SK-N-SH treated with all-trans-retinoic acid at 6 μM for 48 hours (cell line): ENCODE data around the gene GPX2.

Experiments used
- ATAC-seq: fragments of 200-7000 bp; cut with Tn5 transposase; 3 replicates; pipeline ENCODE4 v1.9.1; 2020; ENCODE audit warnings: mild to moderate bottlenecking, moderate library complexity
- ARNTL ChIP-seq: fragments of 450-650 bp; formaldehyde crosslinking; IDR thresholded peaks from 2 replicates; pipeline ENCODE4 v1.5.0; 2020; ENCODE audit warnings: low read depth, mild to moderate bottlenecking, moderate library complexity, borderline replicate concordance
- BACH2 ChIP-seq: fragments of 250-450 bp; sonication (Bioruptor Pico); IDR thresholded peaks from 2 replicates; pipeline ENCODE4 v1.9.0; 2021; ENCODE audit warnings: mild to moderate bottlenecking, borderline replicate concordance
- CSDC2 ChIP-seq: fragments of 250-450 bp; sonication (Bioruptor Pico); IDR thresholded peaks from 2 replicates; pipeline ENCODE4 v1.5.0; 2020; ENCODE audit warnings: mild to moderate bottlenecking, moderate library complexity
- ESRRG ChIP-seq: fragments of 250-450 bp; sonication (Bioruptor Pico); IDR thresholded peaks from 2 replicates; pipeline ENCODE4 v1.6.1; 2021; ENCODE audit warnings: mild to moderate bottlenecking
- GLIS3 ChIP-seq: fragments of 250-450 bp; sonication (Bioruptor Pico); IDR thresholded peaks from 2 replicates; pipeline ENCODE4 v1.5.0; 2020; ENCODE audit warnings: mild to moderate bottlenecking, moderate library complexity
- ISL1 ChIP-seq: fragments of 250-450 bp; sonication (Bioruptor Pico); IDR thresholded peaks from 2 replicates; pipeline ENCODE4 v2.1.2; 2022; ENCODE audit warnings: mild to moderate bottlenecking, moderate library complexity
- OSR1 ChIP-seq: fragments of 250-450 bp; sonication (Bioruptor Pico); IDR thresholded peaks from 2 replicates; pipeline ENCODE4 v1.8.0; 2022; ENCODE audit warnings: moderate library complexity, mild to moderate bottlenecking, inconsistent platforms
- POU6F1 ChIP-seq: fragments of 250-450 bp; sonication (Bioruptor Pico); IDR thresholded peaks from 2 replicates; pipeline ENCODE4 v1.8.0; 2021; ENCODE audit warnings: low read depth, mild to moderate bottlenecking, moderate library complexity, borderline replicate concordance
- PPARA ChIP-seq: fragments of 250-450 bp; sonication (Bioruptor Pico); IDR thresholded peaks from 2 replicates; pipeline ENCODE4 v1.5.0; 2020; ENCODE audit warnings: mild to moderate bottlenecking, borderline replicate concordance
- RARB ChIP-seq: fragments of 250-450 bp; sonication (Bioruptor Pico); IDR thresholded peaks from 2 replicates; pipeline ENCODE4 v1.8.0; 2021; ENCODE audit warnings: mild to moderate bottlenecking, moderate library complexity
- SNAI2 ChIP-seq: fragments of 250-450 bp; sonication (Bioruptor Pico); IDR thresholded peaks from 2 replicates; pipeline ENCODE4 v1.5.0; 2020; ENCODE audit warnings: mild to moderate bottlenecking, moderate library complexity
- TCF4 ChIP-seq: fragments of 250-450 bp; sonication (Bioruptor Pico); IDR thresholded peaks from 2 replicates; pipeline ENCODE4 v1.8.0; 2021; ENCODE audit warnings: mild to moderate bottlenecking, moderate library complexity, borderline replicate concordance
- TOX ChIP-seq: fragments of 250-450 bp; sonication (Bioruptor Pico); IDR thresholded peaks from 2 replicates; pipeline ENCODE4 v1.8.0; 2021; ENCODE audit warnings: mild to moderate bottlenecking, moderate library complexity, borderline replicate concordance
- ZC3H10 ChIP-seq: fragments of 250-450 bp; sonication (Bioruptor Pico); IDR thresholded peaks from 2 replicates; pipeline ENCODE4 v1.5.1; 2021; ENCODE audit warnings: mild to moderate bottlenecking, moderate library complexity
- ZFP3 ChIP-seq: fragments of 250-450 bp; sonication (Bioruptor Pico); IDR thresholded peaks from 2 replicates; pipeline ENCODE4 v1.5.0; 2020; ENCODE audit warnings: mild to moderate bottlenecking, moderate library complexity
- ZFP30 ChIP-seq: fragments of 450-650 bp; formaldehyde crosslinking; IDR thresholded peaks from 2 replicates; pipeline ENCODE4 v1.5.0; 2022; ENCODE audit warnings: mild to moderate bottlenecking, moderate library complexity
- ZNF565 ChIP-seq: fragments of 450-650 bp; formaldehyde crosslinking; conservative IDR thresholded peaks from 2 replicates; pipeline ENCODE4 v1.5.0; 2020; ENCODE audit warnings: low read depth, mild to moderate bottlenecking, moderate library complexity
- ZNF70 ChIP-seq: fragments of 450-650 bp; formaldehyde crosslinking; IDR thresholded peaks from 2 replicates; pipeline ENCODE4 v1.5.0; 2020; ENCODE audit warnings: mild to moderate bottlenecking, moderate library complexity
- ZNF8 ChIP-seq: fragments of 450-650 bp; formaldehyde crosslinking; IDR thresholded peaks from 2 replicates; pipeline ENCODE4 v1.5.0; 2020; ENCODE audit warnings: mild to moderate bottlenecking, moderate library complexity
- TF ChIP-seq, protein P1 (sequence below): fragments of 250-450 bp; sonication (Bioruptor Pico); IDR thresholded peaks from 2 replicates; pipeline ENCODE4 v1.5.1; 2021; ENCODE audit warnings: mild to moderate bottlenecking, moderate library complexity
- TF ChIP-seq, protein P2 (sequence below): fragments of 250-450 bp; sonication (Bioruptor Pico); IDR thresholded peaks from 2 replicates; pipeline ENCODE4 v1.5.1; 2020; ENCODE audit warnings: low read depth, mild to moderate bottlenecking, moderate library complexity
- TF ChIP-seq, protein P3 (sequence below): fragments of 250-450 bp; sonication (Bioruptor Pico); IDR thresholded peaks from 2 replicates; pipeline ENCODE4 v1.5.0; 2020; ENCODE audit warnings: mild to moderate bottlenecking, moderate library complexity

Gene GPX2

DNA sequence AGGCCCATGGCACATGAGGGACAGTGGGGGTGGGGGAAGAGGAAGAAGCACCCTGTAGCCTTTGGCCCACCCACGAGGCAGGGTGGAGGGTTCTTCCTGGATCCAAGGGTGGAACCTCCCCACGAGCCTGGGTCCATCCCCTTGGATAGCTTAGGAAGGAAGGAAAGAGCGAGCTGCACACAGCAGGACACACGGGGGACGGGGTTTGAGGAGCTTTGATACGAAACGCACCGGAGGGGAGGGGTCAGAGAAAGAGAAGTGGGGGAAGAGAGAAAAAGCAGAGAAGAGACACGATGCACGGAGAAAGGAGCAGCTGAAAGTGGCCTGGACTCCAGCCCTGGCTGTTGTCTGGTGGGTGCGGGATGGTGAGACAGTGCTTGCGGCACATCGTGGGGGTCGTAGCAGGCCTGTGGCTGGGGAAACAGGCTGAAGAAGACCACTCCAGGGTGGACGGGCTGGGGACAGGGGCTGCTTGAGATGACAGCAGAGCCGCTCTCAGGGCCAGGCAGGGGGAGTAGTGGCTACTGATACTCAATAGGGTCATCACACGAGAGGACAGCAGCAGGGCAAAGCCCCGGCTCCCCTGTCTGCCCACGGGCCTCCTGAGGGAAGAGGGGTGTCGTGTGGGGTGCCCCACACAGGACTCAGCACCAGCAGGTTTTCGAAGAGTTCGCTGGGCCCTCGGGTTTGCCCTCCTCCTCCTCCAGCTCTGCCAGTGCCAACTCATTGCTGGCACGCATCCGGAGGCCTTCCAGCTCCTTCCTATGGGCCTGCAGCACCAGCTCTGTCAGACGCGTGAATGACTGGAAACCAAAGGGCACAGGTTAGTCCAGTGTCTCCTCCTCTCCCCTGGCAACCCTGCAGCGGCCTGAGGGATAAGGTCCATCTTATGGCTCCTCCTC lies 5.4 kb upstream of the GPX2 start:
- no peak for ATAC-seq
- TF ChIP-seq, protein P1, sequence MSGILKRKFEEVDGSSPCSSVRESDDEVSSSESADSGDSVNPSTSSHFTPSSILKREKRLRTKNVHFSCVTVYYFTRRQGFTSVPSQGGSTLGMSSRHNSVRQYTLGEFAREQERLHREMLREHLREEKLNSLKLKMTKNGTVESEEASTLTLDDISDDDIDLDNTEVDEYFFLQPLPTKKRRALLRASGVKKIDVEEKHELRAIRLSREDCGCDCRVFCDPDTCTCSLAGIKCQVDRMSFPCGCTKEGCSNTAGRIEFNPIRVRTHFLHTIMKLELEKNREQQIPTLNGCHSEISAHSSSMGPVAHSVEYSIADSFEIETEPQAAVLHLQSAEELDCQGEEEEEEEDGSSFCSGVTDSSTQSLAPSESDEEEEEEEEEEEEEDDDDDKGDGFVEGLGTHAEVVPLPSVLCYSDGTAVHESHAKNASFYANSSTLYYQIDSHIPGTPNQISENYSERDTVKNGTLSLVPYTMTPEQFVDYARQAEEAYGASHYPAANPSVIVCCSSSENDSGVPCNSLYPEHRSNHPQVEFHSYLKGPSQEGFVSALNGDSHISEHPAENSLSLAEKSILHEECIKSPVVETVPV (CRISPR knock-in tag): no peak

DNA sequence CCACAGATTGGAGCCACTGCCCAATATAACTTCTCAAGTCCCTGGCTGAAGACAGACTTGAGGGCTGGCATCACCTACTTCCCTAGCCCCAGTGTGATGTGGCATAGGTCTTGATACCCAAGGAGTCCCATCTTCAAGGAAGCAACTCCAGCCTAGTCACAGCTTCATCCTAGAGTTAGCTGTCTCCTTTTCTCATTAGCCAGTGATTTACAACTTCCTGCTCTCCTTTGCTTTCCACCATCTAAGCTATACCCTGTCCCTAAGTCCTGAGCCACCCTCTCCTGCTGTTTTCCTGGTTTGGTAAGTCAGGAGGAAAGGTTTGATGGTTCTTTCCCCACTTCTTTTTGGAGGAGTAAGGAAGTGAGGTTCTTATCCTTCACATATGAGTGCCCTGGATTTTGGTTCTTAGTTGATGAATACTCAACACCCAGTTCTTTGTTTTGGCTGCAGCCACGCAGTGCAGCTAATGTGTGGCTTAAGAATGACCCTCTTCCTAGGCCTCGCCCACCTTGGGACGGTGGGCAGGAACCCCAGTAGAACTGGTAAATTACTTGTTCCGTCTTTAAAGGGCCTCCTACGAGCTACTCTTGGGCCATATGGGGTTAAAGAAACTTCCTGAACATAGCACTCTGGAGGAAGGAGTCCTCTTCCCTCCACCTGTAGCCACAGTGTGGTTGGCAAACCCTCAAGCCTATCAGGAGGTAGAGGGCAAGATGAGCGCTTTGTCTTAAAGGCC lies 3.9 kb upstream of the GPX2 start:
- ATAC-seq: no peak
- no peak for TF ChIP-seq GLIS3

GRCh38 chr14:64945431-64946178 lies 3.1 kb upstream of the GPX2 start:
- no peak for TF ChIP-seq GLIS3
- no peak for TF ChIP-seq OSR1
- TF ChIP-seq ARNTL: no peak
- TF ChIP-seq, protein P1 (CRISPR knock-in tag): no peak
- TF ChIP-seq, protein P2, sequence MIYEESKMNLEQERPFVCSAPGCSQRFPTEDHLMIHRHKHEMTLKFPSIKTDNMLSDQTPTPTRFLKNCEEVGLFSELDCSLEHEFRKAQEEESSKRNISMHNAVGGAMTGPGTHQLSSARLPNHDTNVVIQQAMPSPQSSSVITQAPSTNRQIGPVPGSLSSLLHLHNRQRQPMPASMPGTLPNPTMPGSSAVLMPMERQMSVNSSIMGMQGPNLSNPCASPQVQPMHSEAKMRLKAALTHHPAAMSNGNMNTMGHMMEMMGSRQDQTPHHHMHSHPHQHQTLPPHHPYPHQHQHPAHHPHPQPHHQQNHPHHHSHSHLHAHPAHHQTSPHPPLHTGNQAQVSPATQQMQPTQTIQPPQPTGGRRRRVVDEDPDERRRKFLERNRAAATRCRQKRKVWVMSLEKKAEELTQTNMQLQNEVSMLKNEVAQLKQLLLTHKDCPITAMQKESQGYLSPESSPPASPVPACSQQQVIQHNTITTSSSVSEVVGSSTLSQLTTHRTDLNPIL (CRISPR knock-in tag): no peak
- TF ChIP-seq ZFP30 (CRISPR knock-in tag): no peak
- no peak for TF ChIP-seq ZNF70 (CRISPR knock-in tag)
- TF ChIP-seq BACH2 (CRISPR knock-in tag): no peak
- no peak for TF ChIP-seq TCF4 (CRISPR knock-in tag)
- no peak for TF ChIP-seq ZNF8
- no peak for TF ChIP-seq POU6F1 (CRISPR knock-in tag)
- no peak for TF ChIP-seq PPARA (CRISPR knock-in tag)
- TF ChIP-seq TOX: no peak
- TF ChIP-seq ESRRG (CRISPR knock-in tag): no peak
- no peak for TF ChIP-seq ZC3H10
- TF ChIP-seq CSDC2 (CRISPR knock-in tag): no peak
- no peak for TF ChIP-seq RARB (CRISPR knock-in tag)
- TF ChIP-seq SNAI2 (CRISPR knock-in tag): no peak
- TF ChIP-seq ZFP3 (CRISPR knock-in tag): no peak
- no peak for TF ChIP-seq ZNF565 (CRISPR knock-in tag)
- ATAC-seq: no peak

DNA sequence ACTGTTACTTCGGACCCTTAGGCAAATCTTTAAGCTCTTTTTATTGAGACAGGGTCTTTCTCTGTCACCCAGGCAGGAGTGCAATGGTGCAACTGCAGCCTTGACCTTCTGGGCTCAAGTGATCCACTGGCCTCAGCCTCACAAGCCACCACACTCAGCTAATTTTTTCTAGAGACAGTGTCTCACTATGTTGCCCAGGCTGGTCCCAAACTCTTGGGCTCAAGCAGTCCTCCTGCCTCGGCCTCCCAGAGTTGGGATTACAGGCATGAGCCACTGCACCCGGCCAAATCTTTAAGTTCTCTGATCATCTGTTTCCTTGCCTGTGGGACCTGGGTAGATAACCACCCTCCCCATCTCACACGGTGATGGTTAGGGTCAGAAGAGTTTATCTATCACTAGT lies 2.3 kb upstream of the GPX2 start:
- no peak for TF ChIP-seq TCF4 (CRISPR knock-in tag)
- no peak for ATAC-seq

- no peak for ATAC-seq
- TF ChIP-seq OSR1 (no peak), CSDC2 (CRISPR knock-in tag) (no peak), POU6F1 (CRISPR knock-in tag) (no peak), SNAI2 (CRISPR knock-in tag) (no peak), ISL1 (CRISPR knock-in tag) (no peak)
- TF ChIP-seq, protein P3, sequence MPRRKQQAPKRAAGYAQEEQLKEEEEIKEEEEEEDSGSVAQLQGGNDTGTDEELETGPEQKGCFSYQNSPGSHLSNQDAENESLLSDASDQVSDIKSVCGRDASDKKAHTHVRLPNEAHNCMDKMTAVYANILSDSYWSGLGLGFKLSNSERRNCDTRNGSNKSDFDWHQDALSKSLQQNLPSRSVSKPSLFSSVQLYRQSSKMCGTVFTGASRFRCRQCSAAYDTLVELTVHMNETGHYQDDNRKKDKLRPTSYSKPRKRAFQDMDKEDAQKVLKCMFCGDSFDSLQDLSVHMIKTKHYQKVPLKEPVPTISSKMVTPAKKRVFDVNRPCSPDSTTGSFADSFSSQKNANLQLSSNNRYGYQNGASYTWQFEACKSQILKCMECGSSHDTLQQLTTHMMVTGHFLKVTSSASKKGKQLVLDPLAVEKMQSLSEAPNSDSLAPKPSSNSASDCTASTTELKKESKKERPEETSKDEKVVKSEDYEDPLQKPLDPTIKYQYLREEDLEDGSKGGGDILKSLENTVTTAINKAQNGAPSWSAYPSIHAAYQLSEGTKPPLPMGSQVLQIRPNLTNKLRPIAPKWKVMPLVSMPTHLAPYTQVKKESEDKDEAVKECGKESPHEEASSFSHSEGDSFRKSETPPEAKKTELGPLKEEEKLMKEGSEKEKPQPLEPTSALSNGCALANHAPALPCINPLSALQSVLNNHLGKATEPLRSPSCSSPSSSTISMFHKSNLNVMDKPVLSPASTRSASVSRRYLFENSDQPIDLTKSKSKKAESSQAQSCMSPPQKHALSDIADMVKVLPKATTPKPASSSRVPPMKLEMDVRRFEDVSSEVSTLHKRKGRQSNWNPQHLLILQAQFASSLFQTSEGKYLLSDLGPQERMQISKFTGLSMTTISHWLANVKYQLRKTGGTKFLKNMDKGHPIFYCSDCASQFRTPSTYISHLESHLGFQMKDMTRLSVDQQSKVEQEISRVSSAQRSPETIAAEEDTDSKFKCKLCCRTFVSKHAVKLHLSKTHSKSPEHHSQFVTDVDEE (CRISPR knock-in tag): no peak
Observed at GRCh38 chr14:64944041-64944440, 1.5 kb upstream of the GPX2 start.
